NCI-H2029 treated with DMSO at 0.1 percent for 48 hours (cell line): ENCODE measurements around the gene NLN.
"Not testable (repeated sequence)": the region's sequence is repeated elsewhere in the genome, so short reads cannot be mapped to it uniquely, and the experiment has no call there.

Experiments
- DNase-seq: peaks from one replicate; lab custom pipeline; 2025; lab: John Stamatoyannopoulos, UW

The NLN gene

GRCh38 chr5:65772963-65773362 is 51.0 kb downstream of the NLN start:
- not testable (repeated sequence) for DNase-seq

- DNase-seq = no peak
These were observed 52.3 kb downstream of the NLN start for GRCh38 chr5:65774346-65774745.

- DNase-seq = no peak
These were observed 53.5 kb downstream of the NLN start for GRCh38 chr5:65775476-65775875.

DNA sequence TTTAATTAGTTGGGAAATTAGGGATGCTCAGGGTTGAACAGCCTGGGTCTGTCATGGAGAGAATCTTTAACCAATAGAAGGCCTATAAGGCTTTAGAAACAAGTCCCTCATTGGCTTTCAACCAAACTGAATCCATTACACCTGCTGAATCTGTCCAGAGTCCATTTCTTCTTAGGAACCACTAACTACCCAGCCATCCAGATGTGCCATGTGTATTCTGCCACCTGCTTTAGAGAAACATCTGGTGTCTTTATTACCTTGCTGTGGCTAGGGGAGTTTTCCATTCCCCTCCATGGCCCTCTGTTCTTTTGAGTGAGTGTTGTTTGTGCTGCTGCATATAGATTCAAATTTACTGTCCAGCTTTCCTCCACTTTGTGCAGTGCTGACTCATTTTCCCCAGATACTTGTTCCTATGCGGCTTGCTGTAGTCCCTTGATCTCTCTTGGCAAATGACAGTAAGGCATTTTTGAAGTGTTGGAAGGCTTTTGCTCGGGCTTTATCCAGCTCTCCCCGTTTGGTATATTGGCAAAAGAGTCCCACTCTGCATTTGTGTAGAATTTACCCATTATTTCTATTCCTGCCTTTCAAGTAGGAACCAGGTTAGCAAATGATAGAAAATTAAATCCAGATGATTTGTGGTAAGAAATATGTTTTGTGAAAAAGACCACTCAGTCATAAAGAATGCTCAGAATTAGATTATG is 54.6 kb downstream of the NLN start:
- no peak for DNase-seq

DNA sequence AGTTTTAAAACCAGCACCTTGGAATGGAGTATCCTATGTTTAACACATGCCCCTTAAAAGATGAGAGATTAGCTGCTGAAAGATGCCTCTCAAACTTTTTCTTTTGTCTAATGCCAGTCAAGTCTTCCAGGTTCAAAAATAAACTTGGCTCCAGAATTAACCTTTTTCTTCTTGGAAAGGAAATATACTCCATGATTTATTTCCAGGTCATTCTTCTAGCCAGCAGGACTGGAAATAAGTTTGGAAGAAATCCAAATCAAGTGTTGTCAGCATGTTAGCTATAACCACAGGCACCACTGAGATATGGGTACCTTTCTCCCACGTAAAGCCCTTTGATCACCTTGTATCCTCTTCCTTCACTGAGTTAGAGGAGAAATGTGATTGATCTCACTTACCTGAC is 56.1 kb downstream of the NLN start:
- no peak for DNase-seq

GRCh38 chr5:65779643-65780042 is 57.6 kb downstream of the NLN start:
- DNase-seq = no peak

DNA sequence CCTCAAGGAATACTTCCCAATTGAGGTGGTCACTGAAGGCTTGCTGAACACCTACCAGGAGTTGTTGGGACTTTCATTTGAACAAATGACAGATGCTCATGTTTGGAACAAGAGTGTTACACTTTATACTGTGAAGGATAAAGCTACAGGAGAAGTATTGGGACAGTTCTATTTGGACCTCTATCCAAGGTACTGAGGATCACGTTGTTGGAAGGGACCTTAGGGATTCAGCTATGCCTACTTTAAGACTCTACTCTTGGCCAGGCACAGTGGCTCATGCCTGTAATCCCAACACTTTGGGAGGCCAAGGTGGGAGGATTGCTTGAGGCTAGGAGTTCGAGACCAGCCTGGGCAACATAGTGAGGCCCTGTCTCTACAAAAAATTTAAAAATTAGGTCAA is 66.3 kb downstream of the NLN start:
- DNase-seq = not testable (repeated sequence)

DNA sequence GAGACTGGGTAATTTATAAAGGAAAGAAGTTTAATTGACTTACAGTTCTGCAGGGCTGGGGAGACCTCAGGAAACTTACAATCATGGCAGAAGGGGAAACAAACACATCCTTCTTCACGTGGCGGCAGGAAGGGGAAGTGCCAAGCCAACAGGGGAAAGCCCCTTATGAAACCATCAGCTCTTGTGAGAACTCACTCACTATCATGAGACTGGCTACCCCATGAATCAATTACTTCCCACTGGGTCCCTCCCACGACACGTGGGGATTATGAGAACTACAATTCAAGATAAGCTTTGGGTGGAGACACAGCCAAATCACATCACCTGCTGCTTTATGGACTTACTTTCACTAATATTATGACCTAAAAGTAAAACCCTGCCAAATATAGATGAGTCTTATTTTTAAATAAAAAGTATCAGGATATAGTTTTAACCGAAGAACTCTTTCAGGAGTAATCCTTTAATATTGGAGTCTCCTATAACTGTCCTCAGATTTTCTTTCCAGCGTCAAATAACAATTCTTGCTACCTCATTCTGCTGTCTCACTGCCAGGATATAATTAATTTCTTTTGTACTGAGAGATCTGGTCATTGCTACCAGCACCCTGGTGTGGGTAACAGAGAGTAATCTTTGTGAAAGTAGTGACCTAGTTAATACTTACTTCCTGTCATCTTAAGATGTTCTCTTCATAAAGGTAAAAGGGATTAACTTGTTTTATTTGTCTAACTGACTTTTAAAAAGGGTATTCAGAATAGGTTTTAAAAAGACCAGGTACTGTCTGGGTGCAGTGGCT is 68.6 kb downstream of the NLN start:
- no peak for DNase-seq

DNA sequence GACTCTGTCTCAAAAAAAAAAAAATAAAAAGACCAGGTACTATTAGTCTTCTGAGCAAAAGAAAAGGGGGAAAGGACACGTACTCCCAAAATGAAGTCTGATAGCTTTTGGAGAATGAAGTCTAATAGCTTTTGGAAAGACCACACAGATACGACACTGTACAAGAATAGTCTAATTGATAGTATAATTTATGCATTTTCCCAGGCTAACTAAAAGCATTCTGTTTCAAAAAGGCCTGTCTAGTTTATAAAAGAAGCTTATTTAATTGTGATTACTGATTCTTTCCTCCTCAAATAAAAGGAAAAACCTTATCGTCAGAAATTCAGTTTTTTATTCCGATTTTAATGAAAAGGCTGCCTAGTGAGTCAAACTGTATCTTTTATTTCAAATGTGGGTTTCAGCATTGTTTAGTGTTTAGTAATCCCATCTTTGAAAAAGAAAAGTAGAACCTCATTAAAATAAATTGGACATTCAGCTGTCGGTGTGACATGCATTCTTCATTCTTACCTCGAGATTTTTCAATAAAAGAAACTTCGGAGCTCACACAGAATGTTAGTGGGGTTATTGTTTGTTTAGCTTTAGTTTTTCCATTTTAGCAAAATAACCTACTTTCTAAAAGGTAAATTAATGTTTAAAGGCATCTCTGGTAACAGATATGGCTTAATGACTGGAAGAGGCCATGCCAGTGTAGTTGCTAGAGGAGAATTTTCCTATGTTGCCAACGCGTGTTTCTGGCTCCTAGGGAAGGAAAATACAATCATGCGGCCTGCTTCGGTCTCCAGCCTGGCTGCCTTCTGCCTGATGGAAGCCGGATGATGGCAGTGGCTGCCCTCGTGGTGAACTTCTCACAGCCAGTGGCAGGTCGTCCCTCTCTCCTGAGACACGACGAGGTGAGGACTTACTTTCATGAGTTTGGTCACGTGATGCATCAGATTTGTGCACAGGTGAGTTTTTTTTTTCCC is 70.0 kb downstream of the NLN start:
- no peak for DNase-seq

- DNase-seq = no peak
These were observed 74.3 kb downstream of the NLN start for GRCh38 chr5:65796269-65796668.

DNA sequence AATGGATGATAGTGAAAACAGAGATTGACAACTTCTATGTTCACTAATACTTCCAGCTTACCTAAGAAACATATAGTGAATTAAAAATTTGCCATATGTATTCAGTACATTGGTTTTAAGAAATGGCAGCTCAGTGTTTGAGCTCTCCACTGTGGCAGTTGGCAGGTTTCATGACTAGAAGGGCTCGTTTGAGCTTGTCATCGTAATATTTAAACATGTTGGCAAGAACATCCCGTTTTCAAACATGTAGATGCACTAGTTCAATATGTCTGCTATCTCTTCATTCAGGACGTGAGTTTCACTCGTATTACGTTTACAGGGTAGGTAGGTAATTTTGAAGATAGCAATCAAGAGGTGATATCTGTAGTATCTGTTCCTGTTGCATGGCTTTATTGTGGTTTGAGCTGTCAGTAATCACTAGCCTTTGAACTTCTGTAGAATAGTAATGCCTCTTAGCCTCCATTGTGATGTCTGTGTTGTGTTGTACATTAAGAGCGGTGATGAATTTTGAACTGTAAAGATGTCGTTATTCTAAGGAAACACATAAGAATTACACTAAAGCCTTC is 74.8 kb downstream of the NLN start:
- no peak for DNase-seq

DNA sequence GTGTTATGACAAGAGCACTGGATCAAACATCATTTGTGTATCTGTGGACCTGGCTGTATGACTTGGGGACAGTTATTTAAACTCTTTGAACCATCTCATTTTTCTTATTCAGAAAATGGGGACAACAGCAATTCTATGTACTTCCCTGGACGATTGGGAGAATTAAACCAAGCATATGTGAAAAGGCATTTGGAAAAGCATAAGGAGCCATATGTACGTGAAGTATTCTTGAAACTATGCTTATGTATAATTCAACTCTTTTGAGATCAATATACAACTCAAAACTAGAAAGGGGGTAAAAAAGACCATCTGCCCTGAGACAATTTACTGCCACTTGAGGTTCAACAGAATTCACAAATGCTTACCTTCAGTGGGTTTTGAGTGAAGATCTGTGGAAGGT is 75.5 kb downstream of the NLN start:
- DNase-seq = no peak

DNA sequence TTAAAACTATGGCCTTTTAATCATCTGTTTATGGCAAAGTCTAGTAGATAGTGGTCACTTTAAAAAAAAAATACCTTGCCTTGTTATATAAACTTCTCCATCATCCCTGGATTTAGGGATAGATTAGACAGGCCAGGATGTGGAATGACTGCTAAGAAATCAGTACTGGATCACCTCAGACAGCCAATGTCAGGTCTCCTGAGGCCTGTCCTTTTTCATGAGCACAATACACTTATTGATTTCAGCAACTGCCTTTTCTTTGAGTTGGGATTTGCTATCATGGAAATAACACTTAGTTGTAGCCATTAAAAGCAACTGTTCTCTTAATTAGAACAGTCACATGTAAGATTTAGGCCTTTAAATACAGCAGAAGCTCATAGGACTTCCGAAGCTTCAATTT is 77.9 kb downstream of the NLN start:
- no peak for DNase-seq

GRCh38 chr5:65800775-65801174 is 78.8 kb downstream of the NLN start:
- no peak for DNase-seq

GRCh38 chr5:65801352-65801783 is 79.4 kb downstream of the NLN start:
- no peak for DNase-seq

- no peak for DNase-seq
These were observed 80.1 kb downstream of the NLN start for GRCh38 chr5:65802080-65802479.

DNA sequence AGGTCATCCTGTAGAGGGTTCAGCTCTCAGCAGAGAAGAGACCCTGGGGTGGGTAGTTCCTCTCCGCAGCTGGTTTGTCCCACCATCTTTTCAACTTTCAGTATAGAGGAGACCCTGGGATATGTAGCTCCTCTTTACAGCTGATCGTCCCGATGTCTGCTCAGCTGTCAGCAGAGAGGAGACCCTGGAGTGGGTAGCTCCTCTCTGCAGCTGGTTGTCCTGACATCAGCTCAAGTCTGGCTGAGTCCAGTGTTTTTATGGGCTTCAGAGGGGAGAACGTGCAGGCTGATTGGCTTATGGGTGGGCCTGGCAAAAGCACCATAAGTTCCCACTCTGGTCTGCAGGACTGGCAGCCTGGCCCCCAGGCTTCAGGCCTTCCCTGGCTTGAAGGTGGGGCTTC is 80.8 kb downstream of the NLN start:
- no peak for DNase-seq

DNA sequence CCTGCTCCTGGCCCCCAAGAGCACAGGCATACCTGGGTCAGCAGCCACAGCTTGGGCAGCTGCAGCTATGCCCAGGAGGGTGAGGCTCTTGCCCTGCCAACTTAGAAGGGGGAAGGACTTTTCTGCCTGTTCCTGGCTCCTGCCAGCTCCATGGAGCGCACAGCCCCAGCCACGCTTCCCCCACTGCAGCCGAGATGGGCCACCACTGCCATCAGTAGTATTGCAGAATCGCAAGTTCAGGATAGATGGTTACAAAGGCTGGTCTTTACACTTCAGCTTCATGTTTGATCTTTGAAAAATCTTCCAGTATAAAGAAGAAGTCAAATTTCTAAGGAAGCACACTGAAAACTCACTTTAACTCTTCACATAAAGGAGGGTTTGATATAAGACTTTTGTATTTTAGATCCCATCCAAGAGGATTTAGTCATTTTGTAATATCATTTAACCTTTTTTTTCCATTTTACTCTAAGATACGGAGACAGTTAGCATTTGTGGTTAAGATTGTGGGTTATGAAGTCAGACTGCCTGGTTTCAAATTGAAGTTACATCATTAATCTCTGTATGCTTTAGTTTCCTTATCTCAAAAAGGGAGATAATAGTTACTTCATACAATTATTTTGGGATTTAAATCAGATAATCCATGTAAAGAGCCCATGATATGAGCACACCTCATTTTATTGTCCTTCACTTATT is 81.8 kb downstream of the NLN start:
- DNase-seq = no peak

DNA sequence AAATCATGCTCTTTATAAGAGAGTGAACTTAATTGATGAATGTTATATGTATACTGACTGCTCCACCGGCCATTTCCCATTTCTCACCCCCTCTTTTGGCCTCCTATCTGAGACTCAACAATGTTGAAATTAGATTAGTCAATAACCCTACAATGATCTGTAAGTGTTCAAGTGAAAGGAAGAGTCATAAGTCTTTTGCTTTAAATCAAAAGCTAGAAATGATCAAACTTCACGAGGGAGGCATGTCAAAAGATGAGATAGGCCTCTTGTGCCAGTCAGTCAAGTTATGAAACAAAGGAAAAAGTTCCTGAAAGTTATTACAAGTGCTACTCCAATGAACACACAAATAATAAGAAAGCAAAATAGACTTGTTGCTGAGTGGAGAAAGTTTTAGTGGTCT is 83.1 kb downstream of the NLN start:
- DNase-seq = no peak

- not testable (repeated sequence) for DNase-seq
These were observed 85.5 kb downstream of the NLN start for GRCh38 chr5:65807494-65807893.

- no peak for DNase-seq
These were observed 86.3 kb downstream of the NLN start for GRCh38 chr5:65808251-65808741.
